SK-MEL-5 (cell line): ENCODE results near the gene NANP. TPM values are rescaled to one million over a fixed set of nuclear protein-coding genes. Genes with fewer than 3 reads are reported as not detected.
A peak's percentile ranks its signal among the peaks of the same experiment; 100 is the strongest.
"Not testable (repeated sequence)": the region's sequence is repeated elsewhere in the genome, so short reads cannot be mapped to it uniquely, and the experiment has no call there.

Experiments
- DNase-seq: peaks from one replicate; pipeline ENCODE4 v3.0.0-alpha.2; 2016; ENCODE audit warnings: low read depth, low spot score
- in situ Hi-C: cut with HindIII; loops from 2 replicates; pipeline ENCODE4 v1.10.0; 2016; ENCODE audit warnings: low sequenced_read_pairs, high pct_unique_total_duplicates, low pct_unique_long_range_greater_than_20kb
- polyA plus RNA-seq, 2 experiments: library from polyadenylated mRNA; depleted of rRNA; stranded (reverse); fragments of >200 nt; gene quantifications; 2 replicates each; pipeline ENCODE4 v1.2.3, GENCODE V29; 2015
- total RNA-seq: library from RNA; depleted of rRNA; stranded (reverse); fragments of >200 nt; shearing (Covaris generic); gene quantifications from 2 replicates; pipeline ENCODE4 v1.2.3, GENCODE V29; 2014; rRNA removed

NANP gene
- 10.3 and 11.6 TPM in 2 replicates for total RNA-seq
- 10.9 and 12.0 TPM in 2 replicates for polyA plus RNA-seq (2015; cell fraction: cytosol; rRNA removed)
- 4.1 and 8.2 TPM in 2 replicates for polyA plus RNA-seq (2015; cell fraction: nucleus; rRNA removed)

GRCh38 chr20:25623736-25624499, at the start of gene NANP:
Gene NANP, minus strand, starts transcription at chr20:25624014. Its CDS starts 66 bp downstream, at chr20:25623948.
- in situ Hi-C loops: no loop called here
- DNase-seq: peak; percentile 98

- in situ Hi-C loops: no loop called here
- no peak for DNase-seq
Measured at GRCh38 chr20:25672659-25673235, 48.9 kb upstream of the NANP start.

GRCh38 chr20:25669826-25670422, 46.1 kb upstream of the NANP start:
- peak; percentile 29 for DNase-seq
- in situ Hi-C loops: no loop called here

GRCh38 chr20:25668446-25668845, 44.6 kb upstream of the NANP start:
- in situ Hi-C loops: no loop called here
- DNase-seq: peak; percentile 52

- no peak for DNase-seq
- in situ Hi-C loops: no loop called here
Measured at GRCh38 chr20:25659999-25660398, 36.2 kb upstream of the NANP start.

GRCh38 chr20:25654487-25654886, 30.7 kb upstream of the NANP start:
- no peak for DNase-seq
- in situ Hi-C loops: no loop called here

- in situ Hi-C loops, DNase-seq: not testable (repeated sequence)
Measured at GRCh38 chr20:25652866-25653265, 29.1 kb upstream of the NANP start.

- in situ Hi-C loops: no loop called here
- no peak for DNase-seq
Measured at GRCh38 chr20:25644814-25645213, 21.0 kb upstream of the NANP start.

- in situ Hi-C loops: no loop called here
- DNase-seq: no peak
Measured at GRCh38 chr20:25643716-25644115, 19.9 kb upstream of the NANP start.

GRCh38 chr20:25637247-25637646, 13.4 kb upstream of the NANP start:
- in situ Hi-C loops: no loop called here
- no peak for DNase-seq

GRCh38 chr20:25632940-25633790, 9.4 kb upstream of the NANP start:
- no peak for DNase-seq
- in situ Hi-C loops: no loop called here

GRCh38 chr20:25630615-25631014, 6.8 kb upstream of the NANP start:
- DNase-seq, in situ Hi-C loops: not testable (repeated sequence)

- in situ Hi-C loops: no loop called here
- DNase-seq: no peak
Measured at GRCh38 chr20:25629816-25630499, 6.1 kb upstream of the NANP start.

- DNase-seq: no peak
- in situ Hi-C loops: no loop called here
Measured at GRCh38 chr20:25626779-25627178, 3.0 kb upstream of the NANP start.

GRCh38 chr20:25624500-25624939, 706 bp upstream of the NANP start:
- in situ Hi-C loops: no loop called here
- DNase-seq: no peak

- DNase-seq: peak; percentile 32
- in situ Hi-C loops: no loop called here
Measured at GRCh38 chr20:25623225-25623735, 534 bp downstream of the NANP start.
